Activated T-cell treated with anti-CD3 and anti-CD28 coated beads, Interleukin-2, amount 50 U/mL, for 72 hours (primary cell): ENCODE data around the gene SFRP2. TPM values are rescaled to one million over a fixed set of nuclear protein-coding genes. Genes with fewer than 3 reads are reported as not detected.

Experiments used
- ATAC-seq, 2 donors: fragments of 150-1000 bp; cut with Tn5 transposase; replicated peaks in 1 of 2; 2 replicates each; pipeline ENCODE4 v1.10.0; 2021; ENCODE audit warnings: moderate library complexity in 2 of 2, mild to moderate bottlenecking in 1 of 2
- DNase-seq, 2 donors: peaks; one replicate each; pipeline ENCODE4 v3.0.0; 2021 to 2022; ENCODE audit warnings: mixed read lengths in 1 of 2
- H3K27ac Mint-ChIP-seq: one replicate; pipeline ENCODE4 v1.8.0; 2022; ENCODE audit warnings: mild to moderate bottlenecking, moderate library complexity, mixed read lengths
- H3K27me3 Mint-ChIP-seq: one replicate; pipeline ENCODE4 v1.8.0; 2022; ENCODE audit warnings: low read depth, mixed read lengths
- H3K36me3 Mint-ChIP-seq, 2 donors: one replicate each; pipeline ENCODE4 v1.8.0; 2022; ENCODE audit warnings: mixed read lengths in 2 of 2, mild to moderate bottlenecking in 1 of 2; ENCODE audit not compliant: insufficient read depth in 2 of 2
- H3K4me1 Mint-ChIP-seq: one replicate; pipeline ENCODE4 v1.8.0; 2022; ENCODE audit warnings: low read depth, mixed read lengths
- H3K4me3 Mint-ChIP-seq, 2 donors: one replicate each; pipeline ENCODE4 v1.8.0; 2022; ENCODE audit warnings: mild to moderate bottlenecking in 2 of 2, mixed read lengths in 2 of 2, moderate library complexity in 2 of 2
- H3K9me3 Mint-ChIP-seq, 2 donors: one replicate each; pipeline ENCODE4 v1.8.0; 2022; ENCODE audit warnings: mixed read lengths in 2 of 2
- total RNA-seq, 2 donors: library from RNA; stranded (reverse); gene quantifications; one replicate each; pipeline ENCODE4 v1.2.3, GENCODE V29; 2022

SFRP2 gene
- total RNA-seq, 2 donors from 2014 or later: not detected

DNA sequence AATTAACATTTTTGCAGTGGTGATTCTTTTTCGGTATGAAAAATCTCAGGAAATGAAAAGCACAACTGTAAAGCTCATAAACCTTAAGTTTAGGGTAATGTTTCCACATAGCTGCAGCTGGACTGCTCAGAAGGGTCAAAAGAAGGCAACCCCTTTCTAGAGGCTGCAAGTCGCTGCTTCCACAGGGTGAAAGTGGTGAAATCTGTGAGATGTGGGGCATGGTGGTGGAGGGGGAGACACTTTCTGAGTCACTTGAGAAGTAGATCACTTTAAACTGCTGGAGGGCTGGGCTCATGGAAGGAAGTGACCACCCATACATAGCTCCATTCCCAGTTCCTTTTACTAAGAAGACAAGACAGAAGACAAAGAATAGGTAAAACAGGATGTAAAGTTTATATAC lies 8.7 kb downstream of the SFRP2 start:
- DNase-seq (no peak), ATAC-seq (no peak)
- peaks cover 64% of the 10 kb centered on the region for H3K27me3 Mint-ChIP-seq
- H3K9me3 Mint-ChIP-seq: no peaks in the 10 kb centered on the region
- H3K27ac Mint-ChIP-seq: no peak overlapping the region
- H3K4me3 Mint-ChIP-seq: no peak overlapping the region
- no peaks in the 10 kb centered on the region for H3K4me1 Mint-ChIP-seq
- H3K36me3 Mint-ChIP-seq: no peaks in the 10 kb centered on the region

DNA sequence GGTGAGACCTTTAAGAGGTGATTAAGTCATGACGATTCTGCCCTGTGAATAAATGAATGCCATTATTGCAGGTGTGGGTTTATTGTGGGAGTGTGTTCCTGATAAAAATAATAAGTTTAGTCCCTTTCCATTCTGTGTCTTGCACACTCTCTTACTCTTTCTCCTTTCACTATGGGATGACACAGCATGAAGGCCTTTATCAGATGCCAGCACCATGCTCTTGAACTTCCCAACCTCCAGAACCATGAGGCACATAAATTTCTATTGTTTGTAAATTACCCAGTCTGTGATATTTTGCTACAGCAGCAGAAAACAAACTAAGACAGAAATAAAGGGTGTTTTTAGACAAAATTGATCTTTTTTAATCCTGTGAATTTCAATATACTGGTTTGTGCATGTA lies 10.5 kb downstream of the SFRP2 start:
- DNase-seq (no peak), ATAC-seq (no peak)
- H3K4me1 Mint-ChIP-seq: no peaks in the 10 kb centered on the region
- no peak overlapping the region for H3K27ac Mint-ChIP-seq
- H3K9me3 Mint-ChIP-seq: no peaks in the 10 kb centered on the region
- no peak overlapping the region for H3K4me3 Mint-ChIP-seq
- peaks cover 51% of the 10 kb centered on the region for H3K27me3 Mint-ChIP-seq
- H3K36me3 Mint-ChIP-seq: no peaks in the 10 kb centered on the region

DNA sequence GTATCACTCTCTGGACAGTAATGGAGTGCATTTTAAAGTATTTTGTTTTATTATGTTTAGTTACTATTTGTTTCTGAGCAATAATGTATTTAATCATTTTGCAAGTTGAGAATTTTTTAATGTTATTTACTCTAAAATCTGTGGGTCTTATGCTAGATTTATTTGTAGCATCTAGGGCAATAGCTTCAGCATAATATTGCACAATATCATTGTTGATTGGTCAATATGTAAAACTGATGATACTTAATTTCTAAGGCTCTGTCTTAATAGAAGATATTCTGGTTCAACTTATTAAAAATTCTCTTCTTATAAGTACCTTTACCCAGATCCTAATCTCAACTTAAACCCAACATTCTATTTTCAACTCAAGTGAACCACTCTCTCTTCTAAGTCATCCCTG lies 11.5 kb downstream of the SFRP2 start:
- peaks cover 51% of the 10 kb centered on the region for H3K27me3 Mint-ChIP-seq
- no peaks in the 10 kb centered on the region for H3K9me3 Mint-ChIP-seq
- H3K36me3 Mint-ChIP-seq: no peaks in the 10 kb centered on the region
- DNase-seq (no peak), ATAC-seq (no peak)
- no peaks in the 10 kb centered on the region for H3K4me1 Mint-ChIP-seq
- H3K27ac Mint-ChIP-seq: no peak overlapping the region
- H3K4me3 Mint-ChIP-seq: no peak overlapping the region

DNA sequence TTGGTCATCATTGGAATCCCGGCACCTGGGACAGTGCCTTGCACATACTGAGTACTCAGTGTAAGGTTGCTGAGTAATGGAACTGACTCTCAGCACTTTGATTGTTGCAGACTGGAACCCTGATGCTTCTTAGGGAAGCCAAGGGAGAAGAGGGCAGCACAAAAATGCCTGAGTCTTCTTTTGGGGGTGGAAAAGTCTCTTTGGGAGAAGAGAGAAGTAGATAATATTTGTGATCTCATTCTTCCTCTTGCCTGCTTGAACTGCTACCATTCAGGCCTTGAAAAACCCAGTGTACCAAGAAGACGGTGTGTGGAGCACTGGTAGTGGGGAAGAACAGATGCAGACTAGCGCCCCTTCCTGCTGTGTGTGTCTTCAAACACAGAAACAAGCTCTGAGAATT lies 12.3 kb downstream of the SFRP2 start:
- Mint-ChIP-seq H3K4me1 (no peaks in the 10 kb centered on the region), H3K4me3 (no peak overlapping the region), H3K27me3 (peaks cover 46% of the 10 kb centered on the region), H3K27ac (no peak overlapping the region), H3K36me3 (peaks cover 0 to 1% of the 10 kb centered on the region in 2 donors), H3K9me3 (no peaks in the 10 kb centered on the region)
- DNase-seq (no peak), ATAC-seq (no peak)

DNA sequence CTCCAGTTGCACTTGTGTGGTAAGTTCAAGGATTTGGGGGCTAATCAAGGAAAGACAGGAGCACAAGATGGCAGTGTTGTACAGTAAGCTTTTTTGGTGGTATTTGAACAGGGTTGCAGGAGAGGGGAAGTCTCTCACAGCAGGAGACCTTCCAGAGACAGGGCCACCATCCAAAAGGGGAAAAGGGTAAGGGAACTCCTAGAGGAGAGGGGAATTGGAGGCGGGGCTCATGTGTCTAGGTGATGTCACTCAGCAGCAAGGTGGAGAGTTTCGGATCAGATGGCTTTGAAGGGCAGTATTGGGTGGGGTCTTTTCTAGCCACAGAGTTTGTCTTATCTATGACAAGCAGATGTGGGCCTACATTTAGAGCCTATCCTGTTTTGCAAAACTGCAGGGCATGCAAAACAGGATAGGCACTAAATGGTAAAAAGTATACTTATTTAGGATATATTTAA lies 15.6 kb downstream of the SFRP2 start:
- Mint-ChIP-seq H3K27me3 (peaks cover 25% of the 10 kb centered on the region), H3K9me3 (no peaks in the 10 kb centered on the region), H3K36me3 (peaks cover 0 to 1% of the 10 kb centered on the region in 2 donors), H3K4me3 (no peak overlapping the region), H3K4me1 (no peaks in the 10 kb centered on the region), H3K27ac (no peak overlapping the region)
- DNase-seq (no peak), ATAC-seq (no peak)

DNA sequence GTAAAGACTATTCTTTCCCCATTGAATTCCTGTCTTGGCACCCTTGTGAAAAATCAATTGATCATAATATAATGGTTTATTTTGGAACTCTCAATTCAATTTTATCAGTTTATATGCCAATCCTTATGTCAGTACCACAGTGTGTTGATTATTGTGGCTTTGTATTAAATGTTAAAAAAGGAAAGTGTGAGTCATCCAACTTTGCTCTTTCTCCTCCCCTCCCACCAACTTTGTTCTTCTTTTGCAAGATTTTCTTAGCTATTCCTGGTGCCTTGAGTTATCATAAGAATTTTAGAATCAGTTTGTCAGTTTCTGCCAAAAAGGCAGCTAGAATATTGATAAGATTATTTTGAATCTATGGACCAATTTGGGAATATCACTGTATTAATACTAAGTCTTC lies 17.8 kb downstream of the SFRP2 start:
- H3K27me3 Mint-ChIP-seq: peaks cover 16% of the 10 kb centered on the region
- no peaks in the 10 kb centered on the region for H3K9me3 Mint-ChIP-seq
- no peak overlapping the region for H3K27ac Mint-ChIP-seq
- no peak for ATAC-seq
- no peak overlapping the region for H3K4me3 Mint-ChIP-seq
- no peaks in the 10 kb centered on the region for H3K4me1 Mint-ChIP-seq
- peaks cover 0 to 1% of the 10 kb centered on the region in 2 donors for H3K36me3 Mint-ChIP-seq
- DNase-seq: no peak

DNA sequence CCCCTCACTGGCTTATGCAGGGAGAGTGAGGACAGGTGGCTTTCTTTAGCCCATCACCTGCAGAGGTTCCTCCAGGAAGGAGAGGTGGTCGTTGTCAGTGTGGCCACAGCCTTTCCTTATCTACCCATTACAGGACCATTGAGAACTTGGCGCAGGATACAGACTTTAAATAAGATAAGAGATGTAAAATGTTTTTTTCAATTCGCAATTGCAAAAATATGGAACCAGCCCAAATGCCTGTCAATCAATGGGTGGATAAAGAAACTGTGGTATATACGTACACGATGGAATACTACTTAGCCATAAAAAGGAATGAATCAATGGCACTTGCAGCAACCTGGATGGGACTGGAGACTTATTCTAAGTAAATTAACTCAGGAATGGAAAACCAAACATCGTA lies 22.1 kb downstream of the SFRP2 start:
- Mint-ChIP-seq H3K4me1 (no peaks in the 10 kb centered on the region), H3K27ac (no peak overlapping the region)

DNA sequence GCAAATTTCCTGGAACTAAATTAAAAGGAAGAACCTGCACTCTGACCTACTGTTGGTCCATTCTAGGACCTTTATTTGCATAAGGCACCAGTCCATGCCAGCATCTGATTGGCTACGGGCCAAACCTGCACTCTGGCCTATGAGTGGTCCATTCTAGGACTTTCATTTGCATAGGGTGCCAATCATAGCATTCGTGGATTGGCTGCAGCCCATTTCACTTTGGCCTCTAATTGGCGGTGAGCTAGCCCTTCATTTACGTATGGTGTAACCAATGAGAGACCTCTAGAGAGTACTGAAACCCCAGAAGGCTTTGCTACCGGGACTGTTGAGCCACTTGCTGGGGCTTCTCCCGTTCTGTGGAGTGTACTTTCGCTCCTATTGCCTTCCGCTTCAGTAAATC lies 23.0 kb downstream of the SFRP2 start:
- H3K4me3 Mint-ChIP-seq: no peak overlapping the region
- no peak overlapping the region for H3K27ac Mint-ChIP-seq
- H3K9me3 Mint-ChIP-seq: peaks cover 2% of the 10 kb centered on the region in 2 donors

More for the DNA sequence above, 22.1 kb downstream of the SFRP2 start:
- DNase-seq (no peak), ATAC-seq (no peak)
- H3K27me3 Mint-ChIP-seq: peaks cover 19% of the 10 kb centered on the region
- peaks cover 2% of the 10 kb centered on the region in 2 donors for H3K9me3 Mint-ChIP-seq
- H3K4me3 Mint-ChIP-seq: no peak overlapping the region
- peaks cover 0 to 3% of the 10 kb centered on the region in 2 donors for H3K36me3 Mint-ChIP-seq

DNA sequence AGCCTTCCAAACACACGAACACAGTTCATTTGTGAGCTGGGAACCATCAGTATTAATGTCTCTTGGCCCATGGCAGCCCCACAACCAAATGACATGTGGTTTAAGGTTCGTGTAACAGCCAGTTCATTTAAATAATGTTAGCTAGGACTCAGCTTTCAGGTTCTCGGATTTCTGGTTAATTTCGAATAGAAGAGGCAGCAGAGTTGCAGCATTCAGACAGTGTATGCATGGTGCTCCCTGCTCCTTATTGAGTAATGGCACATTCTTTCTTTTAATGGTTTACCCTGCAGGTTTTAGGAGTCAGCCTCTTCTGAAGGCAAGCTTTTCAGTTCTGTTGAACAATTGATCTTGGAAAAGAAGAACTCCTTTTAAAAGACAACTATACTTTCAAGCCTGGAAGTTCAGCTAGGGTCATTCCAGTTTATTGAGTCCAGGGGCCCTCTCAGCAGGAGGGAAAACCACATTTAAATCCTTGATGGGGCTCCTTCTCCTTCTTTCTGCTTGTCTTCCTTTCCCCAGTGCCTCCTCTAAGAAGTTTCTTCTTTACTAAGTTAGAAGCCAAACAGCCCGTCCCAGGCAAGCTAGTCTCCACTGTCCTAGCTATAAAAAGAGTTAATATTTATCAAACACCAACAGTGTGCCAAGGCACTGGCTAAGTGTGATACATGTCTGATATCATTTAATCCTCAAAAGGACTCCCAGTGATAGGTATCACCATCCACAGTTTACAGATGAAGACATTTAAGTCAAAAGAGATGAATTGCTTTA lies 24.1 kb downstream of the SFRP2 start:
- H3K4me1 Mint-ChIP-seq: no peaks in the 10 kb centered on the region
- H3K27ac Mint-ChIP-seq: no peak overlapping the region
- peaks cover 2% of the 10 kb centered on the region in 2 donors for H3K9me3 Mint-ChIP-seq
- no peak overlapping the region for H3K4me3 Mint-ChIP-seq
- DNase-seq (no peak), ATAC-seq (no peak)
- H3K36me3 Mint-ChIP-seq: peaks cover 0 to 2% of the 10 kb centered on the region in 2 donors
- peaks cover 28% of the 10 kb centered on the region for H3K27me3 Mint-ChIP-seq

More for the DNA sequence above, 23.0 kb downstream of the SFRP2 start:
- H3K27me3 Mint-ChIP-seq: peaks cover 27% of the 10 kb centered on the region
- DNase-seq: no peak
- no peak for ATAC-seq
- peaks cover 0 to 2% of the 10 kb centered on the region in 2 donors for H3K36me3 Mint-ChIP-seq
- H3K4me1 Mint-ChIP-seq: no peaks in the 10 kb centered on the region

DNA sequence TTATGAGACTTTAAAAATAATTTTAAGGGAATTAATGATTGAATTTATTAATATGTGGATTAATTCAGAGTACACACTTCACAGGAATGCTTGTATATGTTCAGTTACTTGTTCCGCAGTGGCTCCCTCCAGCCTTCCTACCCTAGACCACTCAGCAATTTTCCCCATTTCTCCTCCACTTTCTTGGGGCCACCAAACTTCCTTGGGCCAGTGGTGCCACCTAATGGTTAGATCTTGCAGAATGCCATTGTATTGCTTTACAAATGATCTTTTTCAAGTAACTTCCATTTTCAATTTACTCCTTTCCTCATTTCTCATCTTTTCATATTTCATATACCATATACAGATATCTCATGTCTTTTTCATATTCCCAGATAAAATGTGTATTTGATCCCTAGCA lies 25.5 kb downstream of the SFRP2 start:
- peak in 1 of 2 donors; percentile 19 for DNase-seq
- Mint-ChIP-seq H3K9me3 (peaks cover 2% of the 10 kb centered on the region in 2 donors), H3K4me1 (no peaks in the 10 kb centered on the region), H3K36me3 (peaks cover 0 to 2% of the 10 kb centered on the region in 2 donors), H3K27ac (no peak overlapping the region), H3K4me3 (no peak overlapping the region), H3K27me3 (peaks cover 36% of the 10 kb centered on the region)
- no peak for ATAC-seq

DNA sequence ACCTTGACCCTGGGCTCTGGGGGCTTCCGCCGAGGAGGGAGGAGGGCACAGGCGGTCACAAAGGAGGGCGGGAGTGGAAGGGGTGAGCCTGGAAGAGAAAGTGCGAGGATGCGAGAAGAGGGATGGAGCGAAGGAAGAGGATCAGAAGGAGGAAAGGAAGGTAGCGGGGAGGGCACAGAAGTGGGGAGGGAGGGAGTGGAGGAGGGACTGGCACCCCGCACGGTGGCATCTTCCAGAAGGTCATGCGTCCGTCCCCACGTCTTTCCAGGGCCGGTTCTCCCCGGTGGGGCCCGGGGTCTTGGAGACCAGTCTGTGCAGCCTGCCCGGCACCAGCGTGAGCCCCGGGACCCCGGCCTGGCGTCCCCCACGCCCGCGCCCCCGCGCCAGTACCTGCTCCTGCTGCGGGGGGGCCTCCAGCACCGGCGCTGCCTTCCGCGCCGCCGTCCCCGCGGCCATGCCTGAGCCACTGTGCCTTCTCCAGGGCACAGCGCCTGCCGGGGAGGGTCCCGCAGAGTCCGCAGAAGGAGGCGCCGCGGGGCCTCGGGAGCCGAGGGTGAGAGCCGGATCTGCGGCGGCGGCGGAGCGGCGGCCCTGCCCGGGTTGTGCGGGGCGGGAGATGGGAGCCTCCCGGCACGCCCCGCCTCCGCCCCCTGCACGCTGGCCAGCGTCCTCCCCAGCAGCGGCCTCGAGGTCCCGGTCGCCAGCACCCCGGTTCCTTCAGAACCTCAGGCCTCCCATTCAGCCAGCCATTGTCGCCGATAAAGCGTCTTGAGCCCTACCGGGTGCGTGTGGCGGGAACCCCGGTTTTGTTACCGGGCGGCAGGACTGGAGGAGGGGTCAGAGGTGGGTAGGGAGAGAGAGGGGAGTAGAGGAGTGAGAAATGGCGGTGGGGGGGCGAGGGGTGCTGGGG lies 29.2 kb downstream of the SFRP2 start, which contains the start of gene RNF175:
Gene RNF175, minus strand, starts transcription at position 618 of the 910 bp plus-strand sequence. Its CDS starts 162 bp downstream, at position 456.
- peak; percentile 70 to 74 for ATAC-seq

DNA sequence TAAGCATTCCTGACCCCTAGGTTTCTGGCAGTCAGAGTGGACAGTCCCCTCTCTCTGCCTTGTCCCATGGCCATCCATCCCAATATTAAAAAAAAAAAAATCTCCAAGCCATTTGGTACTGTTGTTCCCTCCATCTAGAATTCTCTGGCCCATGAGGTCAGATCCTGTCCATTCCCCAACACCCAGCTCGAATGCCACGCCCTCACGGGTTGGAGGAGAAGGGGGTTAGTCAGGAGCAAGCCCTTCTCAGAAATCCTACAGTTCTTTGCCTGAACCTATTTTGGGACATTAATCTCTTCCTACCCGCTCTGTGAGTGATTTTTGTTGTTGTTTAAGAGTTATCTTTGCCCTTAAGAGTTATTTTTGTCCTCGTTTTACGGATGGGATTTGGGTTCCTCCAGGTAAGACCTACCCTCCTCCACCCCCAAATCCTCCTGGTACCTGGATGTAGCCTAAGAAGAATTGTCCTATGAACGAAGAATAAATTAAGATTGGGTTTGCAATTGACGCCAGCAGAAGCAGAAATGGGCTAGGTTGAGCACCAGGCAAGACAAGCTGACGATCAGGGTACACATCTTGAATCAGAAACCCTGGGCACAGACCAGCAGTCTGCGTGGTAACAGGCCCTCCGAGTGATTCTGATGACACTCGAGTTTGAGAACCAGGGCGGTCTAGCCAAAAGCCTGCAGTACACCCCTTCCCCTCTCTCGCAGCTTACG lies 30.0 kb downstream of the SFRP2 start:
- Mint-ChIP-seq H3K4me3 (peak overlapping the region; percentile 47 to 53), H3K36me3 (peaks cover 0 to 2% of the 10 kb centered on the region in 2 donors), H3K9me3 (peaks cover 2% of the 10 kb centered on the region in 2 donors), H3K27ac (no peak overlapping the region), H3K4me1 (peaks cover 11% of the 10 kb centered on the region), H3K27me3 (peaks cover 51% of the 10 kb centered on the region)
- ATAC-seq: no peak
- no peak for DNase-seq

More for the DNA sequence above, 29.2 kb downstream of the SFRP2 start, which contains the start of gene RNF175:
- Mint-ChIP-seq H3K9me3 (peaks cover 2% of the 10 kb centered on the region in 2 donors), H3K4me1 (peaks cover 8% of the 10 kb centered on the region), H3K36me3 (peaks cover 0 to 2% of the 10 kb centered on the region in 2 donors), H3K4me3 (peak within 1 kb of the TSS; percentile 47 to 60), H3K27me3 (peaks cover 52% of the 10 kb centered on the region), H3K27ac (no peak within 1 kb of the TSS)
- DNase-seq: peak; percentile 28 to 35
